ENCODE measurements around the gene NELFB.
"Not testable (repeated sequence)": the region's sequence is repeated elsewhere in the genome, so short reads cannot be mapped to it uniquely, and the experiment has no call there.

NELFB gene

DNA sequence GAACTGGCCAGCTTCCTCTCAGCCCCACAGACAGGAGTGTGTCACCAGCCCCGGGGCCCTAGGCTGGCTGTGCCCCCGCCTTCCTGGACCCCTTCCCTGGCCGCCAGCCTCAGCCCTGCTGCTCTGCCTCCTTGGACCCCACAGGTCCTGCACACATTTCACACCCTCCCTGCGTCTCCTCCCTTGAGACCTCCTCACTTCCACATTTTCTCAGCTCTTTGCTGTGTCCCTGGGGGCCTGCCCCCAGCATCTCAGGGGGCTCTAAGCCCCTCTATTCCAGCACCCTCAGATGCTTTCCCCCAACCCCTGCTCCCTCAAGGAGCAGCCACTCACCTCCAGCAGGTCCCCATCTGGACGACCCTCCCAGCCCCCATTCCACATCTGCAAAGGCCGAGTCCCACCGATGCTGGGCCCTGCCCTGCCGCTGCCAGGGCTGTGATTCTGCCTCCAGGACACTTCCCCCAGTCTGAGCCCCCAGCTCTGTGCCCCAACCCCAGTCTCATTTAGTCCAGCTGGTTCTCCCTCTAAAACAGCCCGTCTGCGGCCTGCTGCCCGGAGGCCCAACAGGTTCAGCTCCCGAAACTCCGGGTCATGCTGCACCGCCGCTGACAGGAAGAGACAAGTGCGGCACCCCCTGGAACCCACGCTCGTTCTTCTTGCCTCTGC lies 20.2 kb upstream of the NELFB start:
- DNase-seq (ENCODE audit: low read depth), result no peak

DNA sequence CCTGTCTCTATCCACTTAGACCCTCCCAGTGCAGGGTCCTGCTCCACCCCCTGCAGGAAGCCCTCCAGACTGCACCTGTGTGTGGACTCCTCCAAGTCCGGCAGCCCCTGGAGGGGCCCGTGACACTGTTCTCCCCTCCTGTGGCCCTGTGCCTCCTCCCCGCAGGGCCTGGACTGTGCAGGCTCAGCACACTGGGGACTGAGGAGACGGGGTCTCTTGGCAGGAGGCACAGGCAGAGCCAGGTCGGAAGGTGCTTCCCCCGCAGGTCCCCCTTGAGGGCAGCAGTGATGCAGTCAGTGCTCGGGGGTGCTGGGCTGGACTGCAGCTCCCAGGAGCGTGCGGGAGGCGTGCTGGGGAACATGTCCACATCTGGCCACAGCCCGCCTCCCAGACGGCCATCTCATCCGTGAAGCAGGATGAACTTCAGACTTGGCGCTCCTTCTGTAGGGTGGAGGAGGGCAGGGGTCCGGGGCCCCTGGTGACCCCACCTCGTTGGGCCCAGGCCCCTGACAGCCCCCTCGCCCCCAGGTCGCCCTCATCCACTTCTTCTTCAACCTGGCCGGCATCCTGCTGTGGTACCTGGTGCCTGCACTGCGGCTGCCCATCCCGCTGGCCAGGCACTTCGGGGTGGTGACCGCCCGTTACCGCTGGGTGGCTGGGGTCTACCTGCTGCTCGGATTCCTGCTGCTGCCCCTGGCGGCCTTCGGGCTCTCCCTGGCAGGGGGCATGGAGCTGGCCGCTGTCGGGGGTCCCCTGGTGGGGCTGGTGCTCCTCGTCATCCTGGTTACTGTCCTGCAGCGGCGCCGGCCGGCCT lies 19.5 kb upstream of the NELFB start:
- DNase-seq (ENCODE audit: low read depth), result no peak

DNA sequence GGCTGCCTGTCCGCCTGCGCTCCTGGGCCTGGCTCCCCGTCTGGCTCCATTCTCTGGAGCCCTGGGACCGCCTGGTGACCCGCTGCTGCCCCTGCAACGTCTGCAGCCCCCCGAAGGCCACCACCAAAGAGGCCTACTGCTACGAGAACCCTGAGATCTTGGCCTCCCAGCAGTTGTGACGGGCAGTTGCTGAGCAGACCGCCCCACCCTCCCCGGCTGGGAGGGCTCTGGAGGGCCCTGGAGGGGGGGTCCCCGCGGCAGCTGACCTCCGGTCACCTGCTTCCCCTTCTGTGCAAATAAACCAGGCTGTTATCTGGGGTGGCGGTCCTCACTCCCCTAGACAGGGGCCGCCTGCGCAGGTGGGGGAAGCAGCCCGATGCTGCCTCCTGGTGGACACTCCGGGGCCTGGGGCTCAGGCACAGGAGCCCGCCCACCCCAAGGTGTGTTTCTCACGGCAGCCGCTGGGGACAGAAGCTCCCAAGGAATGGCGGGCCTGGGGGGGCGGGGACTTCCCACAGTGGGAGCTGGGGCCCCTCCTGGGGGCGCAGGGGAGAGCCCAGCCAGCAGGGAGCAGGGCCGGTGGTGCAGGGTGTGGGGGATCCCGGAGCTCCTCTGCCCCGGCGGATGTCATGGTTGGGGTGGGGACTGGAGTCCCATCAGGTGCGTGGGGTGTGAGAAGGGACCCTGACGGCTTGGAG lies 18.7 kb upstream of the NELFB start:
- peak; percentile 49 for DNase-seq (ENCODE audit: low read depth)

DNA sequence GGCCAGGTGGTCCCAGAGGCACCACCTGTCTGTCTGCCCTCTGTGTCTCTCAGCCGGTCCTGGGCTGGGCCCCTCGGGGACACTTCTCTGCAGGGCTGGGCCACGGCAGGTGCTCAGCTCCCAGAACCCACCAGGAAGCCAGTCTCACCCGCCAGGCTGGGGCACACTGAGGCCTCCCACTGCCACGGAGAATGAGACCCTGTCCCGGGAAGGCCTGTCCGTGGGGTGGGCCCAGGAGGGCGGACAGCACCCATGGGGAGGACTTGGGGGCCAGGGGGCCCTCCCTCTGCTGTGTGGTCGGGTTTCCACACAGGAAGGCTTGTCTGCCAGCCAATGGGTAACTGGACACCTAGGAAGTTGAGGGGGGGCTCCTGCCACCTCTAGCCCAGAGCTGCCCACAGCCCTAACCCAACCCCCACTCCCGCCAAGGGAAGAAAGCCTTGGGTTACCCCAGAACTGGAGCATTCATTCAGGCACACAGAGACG lies 18.1 kb upstream of the NELFB start:
- DNase-seq (ENCODE audit: low read depth), result no peak

DNA sequence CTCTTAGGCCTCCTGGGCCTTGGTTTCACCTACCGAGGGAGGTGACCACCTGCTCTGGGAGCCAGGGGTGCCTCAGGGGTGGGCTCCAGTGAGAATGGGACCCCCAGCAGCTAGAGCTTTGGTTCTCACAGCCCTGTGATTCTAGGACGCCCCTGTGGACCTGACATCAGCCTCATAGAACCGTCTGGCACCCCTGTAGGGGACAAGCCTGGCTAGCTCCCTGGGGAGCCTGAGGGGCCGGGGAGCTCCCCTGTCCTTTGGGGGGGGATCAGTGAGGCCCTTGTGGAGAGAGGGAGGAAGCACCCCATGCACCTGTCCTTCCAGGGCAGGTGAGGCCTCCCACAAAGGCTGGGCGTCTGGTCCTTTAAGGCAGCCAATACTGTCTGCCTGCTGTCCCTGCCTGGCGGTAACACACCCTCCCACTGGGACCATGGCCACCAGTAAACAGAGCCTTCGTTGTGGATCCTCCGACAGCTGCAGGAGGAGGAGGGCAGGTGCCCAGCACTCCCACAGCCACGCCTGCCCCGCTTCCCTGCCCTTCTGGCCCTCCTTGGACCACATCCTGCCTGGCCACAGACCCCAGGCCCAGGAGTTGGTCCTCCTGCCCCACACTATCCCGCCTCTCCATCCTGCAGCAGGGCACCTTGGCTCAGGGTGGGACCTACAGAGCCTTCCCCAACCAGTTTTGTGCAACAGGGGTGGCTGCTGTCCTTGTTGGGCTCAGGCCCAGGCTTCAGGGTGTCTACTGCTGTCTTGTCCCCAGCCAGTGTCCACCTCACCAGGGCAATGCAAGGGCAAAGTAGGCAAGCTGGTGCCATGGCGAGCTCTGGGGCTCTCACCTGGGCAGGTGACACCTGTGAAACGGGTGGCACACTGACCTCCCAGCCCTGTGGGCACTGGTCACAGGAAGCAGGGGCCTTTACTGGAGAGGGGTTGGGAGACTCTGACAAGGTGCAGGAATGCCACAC lies 17.1 kb upstream of the NELFB start:
- no peak for DNase-seq (ENCODE audit: low read depth)

DNA sequence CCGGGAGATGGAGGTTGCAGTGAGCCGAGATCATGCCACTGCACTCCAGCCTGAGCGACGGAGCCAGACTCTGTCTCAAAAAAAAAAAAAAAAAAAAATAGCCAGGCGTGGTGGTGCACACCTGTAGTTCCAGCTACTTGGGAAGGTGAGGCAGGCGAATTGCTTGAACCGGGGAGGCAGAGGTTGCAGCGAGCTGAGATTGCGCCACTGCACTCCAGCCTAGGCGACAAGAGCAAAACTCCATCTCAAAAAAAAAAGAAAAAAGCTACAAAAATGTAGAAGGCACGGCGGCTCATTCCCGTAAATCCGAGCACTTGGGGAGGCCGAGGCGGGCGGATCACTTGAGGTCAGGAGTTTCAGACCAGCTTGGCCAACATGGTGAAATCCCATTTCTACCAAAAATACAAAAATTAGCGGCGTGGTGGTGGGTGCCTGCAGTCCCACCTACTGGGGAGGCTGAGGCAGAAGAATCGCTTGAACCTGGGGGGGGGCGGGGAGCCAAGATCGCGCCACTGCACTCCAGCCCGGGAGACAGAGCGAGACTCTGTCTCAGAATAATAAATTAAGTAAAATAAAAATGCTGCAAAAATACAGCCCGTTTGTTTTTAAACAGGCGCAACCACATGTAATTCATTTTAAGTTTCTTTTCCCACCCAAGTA lies 15.5 kb upstream of the NELFB start:
- not testable (repeated sequence) for DNase-seq (ENCODE audit: low read depth)

DNA sequence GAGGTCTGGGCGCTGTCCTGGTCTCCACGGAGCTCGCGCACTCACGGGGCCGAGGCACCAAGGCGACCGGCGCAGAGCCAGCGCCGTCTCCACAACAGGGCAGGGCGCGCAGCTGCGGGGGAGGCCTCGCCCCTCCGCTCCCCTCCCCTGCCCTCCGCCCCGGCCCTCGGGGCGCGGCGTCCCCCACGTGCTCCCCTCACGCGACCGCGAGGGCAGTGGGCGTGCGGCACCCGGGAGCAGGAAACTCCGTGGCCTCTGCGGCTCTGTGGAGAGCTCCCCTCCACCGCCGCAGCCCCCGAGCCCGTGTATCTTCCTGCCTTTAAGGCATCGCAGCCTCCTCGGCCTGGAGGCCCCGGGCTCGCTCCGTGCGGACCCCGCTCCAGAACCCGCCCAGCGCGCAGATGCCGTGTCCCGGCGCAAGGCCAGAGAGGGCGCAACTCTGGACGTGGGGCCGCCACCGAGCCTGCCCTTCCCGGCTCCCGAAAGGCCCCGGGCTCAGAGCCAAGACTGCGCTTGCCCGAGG lies 14.7 kb upstream of the NELFB start:
- DNase-seq (ENCODE audit: low read depth), result peak; percentile 60

DNA sequence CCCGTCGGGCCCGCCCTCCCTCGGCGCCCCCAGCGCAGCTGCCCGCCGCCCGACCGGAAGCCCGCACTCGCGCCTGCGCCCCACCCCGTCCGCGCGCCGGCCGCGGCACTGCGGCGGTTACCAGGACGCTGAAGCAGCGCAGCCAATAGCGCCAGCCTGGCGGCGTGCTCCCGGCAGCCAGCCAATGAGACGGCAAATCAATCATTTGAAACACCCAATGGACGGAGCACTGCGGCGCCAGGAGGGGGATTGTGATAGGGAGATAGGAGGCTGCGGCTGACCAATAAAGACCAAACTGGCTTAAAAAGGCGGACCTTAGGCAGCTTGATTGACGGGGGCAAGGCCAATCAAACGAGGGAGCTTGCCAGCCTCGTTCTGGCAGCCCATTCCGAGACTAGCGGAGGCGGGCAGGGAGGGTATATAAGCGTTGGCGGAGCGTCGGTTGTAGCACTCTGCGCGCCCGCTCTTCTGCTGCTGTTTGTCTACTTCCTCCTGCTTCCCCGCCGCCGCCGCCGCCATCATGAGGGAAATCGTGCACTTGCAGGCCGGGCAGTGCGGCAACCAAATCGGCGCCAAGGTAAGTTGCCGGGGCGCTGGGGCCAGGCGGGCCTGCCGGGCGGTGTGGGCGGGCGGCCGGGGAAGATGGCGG lies 14.2 kb upstream of the NELFB start, which contains the start of gene TUBB4B:
TUBB4B (plus strand) TSS at position 447 of the 649 bp plus-strand sequence; CDS start at position 521, 74 bp downstream.
- peak; percentile 100 for DNase-seq (ENCODE audit: low read depth)

DNA sequence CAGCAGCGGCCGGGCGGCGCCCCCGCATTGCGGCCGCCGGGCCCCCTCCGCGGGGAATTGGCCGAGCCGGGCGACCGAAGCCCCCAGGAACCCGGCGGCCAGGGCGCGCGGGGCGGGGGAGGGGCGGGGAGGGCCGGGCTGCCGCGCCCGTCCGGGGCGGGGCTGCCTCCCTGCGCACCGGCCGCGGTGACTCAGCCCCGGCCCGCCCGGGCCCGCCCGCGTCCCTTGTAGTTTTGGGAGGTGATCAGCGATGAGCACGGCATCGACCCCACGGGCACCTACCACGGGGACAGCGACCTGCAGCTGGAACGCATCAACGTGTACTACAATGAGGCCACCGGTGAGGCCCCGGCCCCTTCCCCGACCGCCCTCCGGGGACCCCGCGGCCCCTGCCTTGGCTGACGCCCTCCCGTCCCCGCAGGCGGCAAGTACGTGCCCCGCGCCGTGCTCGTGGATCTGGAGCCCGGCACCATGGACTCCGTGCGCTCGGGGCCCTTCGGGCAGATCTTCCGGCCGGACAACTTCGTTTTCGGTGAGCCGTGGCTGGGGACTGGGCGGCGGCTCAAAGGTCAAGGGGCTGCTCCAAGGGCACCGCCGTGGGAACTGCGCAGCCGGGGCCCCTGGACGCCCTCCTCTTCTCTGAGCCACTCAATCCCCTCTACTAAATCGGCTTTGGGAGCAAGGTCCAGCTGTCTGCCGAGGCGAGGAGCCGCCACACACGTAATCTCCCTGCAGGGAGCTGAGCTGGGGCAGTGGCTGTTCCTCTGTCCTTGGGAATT lies 13.4 kb upstream of the NELFB start:
- no peak for DNase-seq (ENCODE audit: low read depth)

DNA sequence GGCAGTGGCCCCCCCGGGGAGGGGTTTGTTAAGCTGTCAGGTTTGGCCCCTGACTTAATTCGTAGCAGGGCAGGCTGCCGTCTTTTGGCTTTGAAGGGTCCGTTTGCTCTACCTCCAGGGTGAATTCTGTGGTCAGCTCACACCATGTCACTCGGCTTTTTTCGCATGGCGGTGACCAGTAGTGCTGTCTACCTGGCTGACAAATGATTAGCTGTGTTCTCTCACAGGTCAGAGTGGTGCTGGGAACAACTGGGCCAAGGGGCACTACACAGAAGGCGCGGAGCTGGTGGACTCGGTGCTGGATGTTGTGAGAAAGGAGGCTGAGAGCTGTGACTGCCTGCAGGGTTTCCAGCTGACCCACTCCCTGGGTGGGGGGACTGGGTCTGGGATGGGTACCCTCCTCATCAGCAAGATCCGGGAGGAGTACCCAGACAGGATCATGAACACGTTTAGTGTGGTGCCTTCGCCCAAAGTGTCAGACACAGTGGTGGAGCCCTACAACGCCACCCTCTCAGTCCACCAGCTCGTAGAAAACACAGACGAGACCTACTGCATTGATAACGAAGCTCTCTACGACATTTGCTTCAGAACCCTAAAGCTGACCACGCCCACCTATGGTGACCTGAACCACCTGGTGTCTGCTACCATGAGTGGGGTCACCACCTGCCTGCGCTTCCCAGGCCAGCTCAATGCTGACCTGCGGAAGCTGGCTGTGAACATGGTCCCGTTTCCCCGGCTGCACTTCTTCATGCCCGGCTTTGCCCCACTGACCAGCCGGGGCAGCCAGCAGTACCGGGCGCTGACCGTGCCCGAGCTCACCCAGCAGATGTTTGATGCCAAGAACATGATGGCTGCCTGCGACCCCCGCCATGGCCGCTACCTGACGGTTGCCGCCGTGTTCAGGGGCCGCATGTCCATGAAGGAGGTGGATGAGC lies 12.6 kb upstream of the NELFB start:
- no peak for DNase-seq (ENCODE audit: low read depth)

DNA sequence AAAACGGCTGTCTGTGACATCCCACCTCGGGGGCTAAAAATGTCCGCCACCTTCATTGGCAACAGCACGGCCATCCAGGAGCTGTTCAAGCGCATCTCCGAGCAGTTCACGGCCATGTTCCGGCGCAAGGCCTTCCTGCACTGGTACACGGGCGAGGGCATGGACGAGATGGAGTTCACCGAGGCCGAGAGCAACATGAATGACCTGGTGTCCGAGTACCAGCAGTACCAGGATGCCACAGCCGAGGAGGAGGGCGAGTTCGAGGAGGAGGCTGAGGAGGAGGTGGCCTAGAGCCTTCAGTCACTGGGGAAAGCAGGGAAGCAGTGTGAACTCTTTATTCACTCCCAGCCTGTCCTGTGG lies 11.9 kb upstream of the NELFB start:
- DNase-seq (ENCODE audit: low read depth), result not testable (repeated sequence)

DNA sequence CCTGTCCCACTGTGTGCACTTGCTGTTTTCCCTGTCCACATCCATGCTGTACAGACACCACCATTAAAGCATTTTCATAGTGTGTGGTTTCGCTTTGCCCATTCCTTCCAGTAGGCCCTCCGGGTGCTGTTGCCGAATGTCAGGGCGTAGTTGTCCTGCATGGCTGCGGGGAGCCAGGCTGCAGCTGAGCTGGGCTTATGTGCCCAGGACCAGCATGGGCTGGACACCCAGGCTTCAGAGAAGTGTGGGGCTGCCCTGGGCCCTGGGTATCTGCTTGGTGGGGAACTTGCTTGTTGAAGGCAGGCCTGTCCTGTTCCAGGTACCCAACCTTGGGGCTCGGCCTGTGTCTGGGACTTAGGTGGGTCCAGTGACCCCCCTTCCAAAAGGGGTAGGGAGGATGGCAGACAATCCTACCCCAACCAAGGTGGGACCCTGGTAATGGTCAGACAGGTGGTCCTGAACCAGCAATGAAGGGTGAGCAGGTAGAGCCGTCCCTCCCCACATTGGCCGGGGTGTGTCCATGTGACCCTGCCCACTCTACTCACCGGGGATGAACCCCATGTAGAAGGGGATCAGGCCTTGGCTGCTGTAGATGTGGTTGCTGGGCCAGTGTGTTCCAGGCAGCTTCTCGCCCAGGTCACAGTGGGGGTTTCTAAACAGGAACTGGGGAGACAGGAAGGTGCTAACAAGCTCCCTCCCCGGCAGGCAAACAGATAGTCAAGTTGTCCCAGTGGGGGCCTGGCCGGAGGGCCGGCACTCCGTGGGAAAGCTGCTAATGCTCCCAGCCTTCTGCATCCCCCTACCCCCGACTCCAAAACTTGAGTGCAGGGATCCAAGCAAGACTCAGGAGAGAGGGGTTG lies 11.3 kb upstream of the NELFB start:
- DNase-seq (ENCODE audit: low read depth), result no peak

DNA sequence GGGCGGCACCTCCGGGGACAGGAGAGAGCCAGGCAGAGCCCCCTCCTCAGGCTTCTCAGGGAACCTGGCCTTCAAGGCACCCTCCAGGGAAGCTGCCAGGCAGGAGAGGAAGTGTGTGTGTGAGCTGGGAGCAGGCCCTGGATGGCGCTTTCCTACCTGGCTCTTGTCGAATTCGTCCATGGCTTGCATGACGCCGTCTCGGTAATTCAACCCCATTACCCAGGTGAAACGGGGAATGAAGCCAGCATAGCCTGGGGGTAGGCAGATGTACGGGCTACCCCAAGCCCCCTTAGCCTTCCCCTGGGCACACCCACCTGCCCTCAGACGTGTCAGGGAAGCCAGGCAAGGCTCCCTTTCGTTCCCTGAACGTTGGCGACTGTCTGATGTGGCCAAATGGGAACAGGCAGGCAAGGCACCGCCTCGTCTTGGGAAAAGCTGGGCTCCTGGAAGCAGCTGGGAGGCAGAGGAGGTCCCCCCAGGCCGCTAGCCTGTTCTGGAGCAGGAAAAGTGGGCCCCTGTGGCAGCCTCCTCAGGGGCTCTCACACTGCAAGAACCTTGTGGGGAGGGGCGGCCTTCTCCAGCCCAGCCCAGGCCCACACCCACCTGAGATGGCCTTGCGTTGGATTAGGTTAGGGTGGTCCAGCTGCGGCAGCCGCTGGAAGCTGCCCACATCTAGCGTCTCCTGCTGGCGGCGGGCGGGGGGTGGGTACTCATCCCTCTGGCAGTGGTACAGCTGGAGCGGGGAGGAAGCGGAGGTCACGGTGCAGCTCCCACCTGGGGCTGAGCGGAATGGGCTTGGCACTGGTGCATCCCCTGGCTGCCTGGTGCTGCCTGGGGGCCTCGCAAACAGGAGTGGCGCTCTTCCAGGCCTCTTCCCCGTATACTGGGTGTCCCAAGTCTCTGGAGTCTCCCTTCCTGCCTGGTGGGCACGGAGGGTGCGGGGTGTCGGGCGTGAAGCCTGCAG lies 10.4 kb upstream of the NELFB start:
- DNase-seq (ENCODE audit: low read depth), result no peak

DNA sequence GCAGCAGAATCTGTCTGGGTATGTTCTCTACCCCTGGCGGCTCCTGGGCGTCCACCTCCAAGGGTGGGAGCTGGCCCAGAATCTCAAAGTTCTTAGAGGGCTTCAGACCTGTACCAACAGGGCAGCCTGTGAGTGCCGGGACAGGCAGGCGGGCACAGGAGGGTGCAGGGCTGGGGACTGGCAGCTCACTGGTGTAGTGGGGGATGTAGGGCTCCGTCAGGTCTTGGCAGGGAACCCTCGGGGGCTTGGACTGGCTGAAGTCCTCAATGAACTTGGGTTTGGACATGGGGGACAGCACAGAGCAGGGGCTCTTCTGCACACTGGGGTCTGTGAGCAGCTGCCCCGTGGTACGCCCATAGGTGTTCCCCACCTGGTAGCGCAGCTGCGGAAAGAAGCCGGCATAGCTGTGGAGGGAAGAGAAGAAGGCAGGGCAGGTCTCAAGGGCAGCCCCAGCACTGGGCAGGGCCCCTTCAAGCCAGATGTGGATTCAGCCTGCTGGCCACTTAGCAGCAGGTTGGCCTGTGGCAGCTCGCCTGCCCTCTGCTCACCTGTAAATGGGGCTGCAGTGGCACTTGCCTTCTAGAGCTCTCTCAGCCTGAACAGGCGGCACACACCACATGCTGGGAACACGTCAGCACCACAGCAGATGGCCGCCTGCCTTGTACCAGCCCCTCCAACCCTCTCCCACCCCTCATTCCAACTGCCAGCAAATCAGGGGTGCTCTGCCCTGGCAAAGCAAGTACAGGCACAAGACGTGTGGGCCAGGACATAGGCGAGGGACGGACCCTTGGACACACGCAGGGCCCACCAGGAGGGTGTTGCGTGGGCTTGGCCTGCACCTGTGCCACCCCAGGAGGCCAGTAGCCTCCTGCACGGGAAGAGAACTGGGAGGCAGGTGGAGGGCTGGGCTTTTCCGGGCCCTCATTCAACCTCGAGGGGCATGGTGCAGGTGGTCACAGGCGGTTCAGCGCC lies 9.4 kb upstream of the NELFB start:
- no peak for DNase-seq (ENCODE audit: low read depth)

All from amniotic epithelial cell (primary cell).